Stomach smooth muscle (tissue), 2 donors: ENCODE results near the gene ROGDI.
A peak's percentile ranks its signal among the peaks of the same experiment; 100 is the strongest.

ENCODE experiments used
- H3K27ac ChIP-seq: one replicate; pipeline ENCODE4 v1.7.0; 2013; ENCODE audit warnings: mild to moderate bottlenecking, low read length, inconsistent platforms
- H3K27me3 ChIP-seq, 2 donors: one replicate each; pipeline ENCODE4 v1.7.0; 2013; ENCODE audit warnings: low read length in 2 of 2; ENCODE audit not compliant: insufficient read depth in 2 of 2, control insufficient read depth in 1 of 2
- H3K36me3 ChIP-seq, 2 donors: one replicate each; pipeline ENCODE4 v1.7.0; 2013; ENCODE audit warnings: low read length in 2 of 2; ENCODE audit not compliant: control insufficient read depth in 2 of 2, insufficient read depth in 2 of 2
- H3K4me1 ChIP-seq: one replicate; pipeline ENCODE4 v1.7.0; 2013; ENCODE audit warnings: low read length; ENCODE audit not compliant: control insufficient read depth, insufficient read depth
- H3K4me3 ChIP-seq, 2 donors: one replicate each; pipeline ENCODE4 v1.7.0; 2013; ENCODE audit warnings: low read length in 2 of 2
- H3K9ac ChIP-seq, 2 donors: one replicate each; pipeline ENCODE4 v1.7.0; 2013; ENCODE audit warnings: low read length in 2 of 2, mild to moderate bottlenecking in 1 of 2
- H3K9me3 ChIP-seq, 2 donors: one replicate each; pipeline ENCODE4 v1.7.0; 2013; ENCODE audit warnings: low read length in 2 of 2; ENCODE audit not compliant: control insufficient read depth in 2 of 2
- donor health status: healthy.
- donor health status: Pancreatic carcinoma.

ROGDI gene

GRCh38 chr16:4766875-4767628, 35.4 kb downstream of the ROGDI start, which contains the start of gene ZNF500:
ZNF500 (minus strand) TSS chr16:4767162; CDS start chr16:4765978, 1,184 bp downstream.
- peaks cover 32% of the 10 kb centered on the region for H3K4me1 ChIP-seq
- H3K4me3 ChIP-seq, result peak within 1 kb of the TSS; percentile 74 to 87
- H3K36me3 ChIP-seq, result peaks cover 6 to 15% of the 10 kb centered on the region in 2 donors
- H3K27ac ChIP-seq, result peak within 1 kb of the TSS; percentile 78
- H3K27me3 ChIP-seq, result no peaks in the 10 kb centered on the region
- peak within 1 kb of the TSS; percentile 81 to 92 for H3K9ac ChIP-seq
- no peaks in the 10 kb centered on the region for H3K9me3 ChIP-seq

GRCh38 chr16:4765511-4766474, 36.6 kb downstream of the ROGDI start:
- Histone ChIP-seq H3K4me3 (peak overlapping the region; percentile 74 to 87), H3K4me1 (peaks cover 32% of the 10 kb centered on the region), H3K27ac (no peak overlapping the region), H3K27me3 (no peaks in the 10 kb centered on the region), H3K9ac (peak overlapping the region; percentile 81 to 92), H3K36me3 (peaks cover 7 to 20% of the 10 kb centered on the region in 2 donors), H3K9me3 (no peaks in the 10 kb centered on the region)

- Histone ChIP-seq H3K4me1 (peaks cover 26% of the 10 kb centered on the region), H3K9ac (no peak overlapping the region), H3K27me3 (no peaks in the 10 kb centered on the region), H3K27ac (no peak overlapping the region), H3K36me3 (peaks cover 24 to 36% of the 10 kb centered on the region in 2 donors), H3K9me3 (no peaks in the 10 kb centered on the region), H3K4me3 (no peak overlapping the region)
These were observed 38.6 kb downstream of the ROGDI start for GRCh38 chr16:4763791-4764190.

- Histone ChIP-seq H3K36me3 (peaks cover 30 to 44% of the 10 kb centered on the region in 2 donors), H3K27ac (no peak overlapping the region), H3K9me3 (no peaks in the 10 kb centered on the region), H3K4me3 (no peak overlapping the region), H3K4me1 (peaks cover 17% of the 10 kb centered on the region), H3K27me3 (no peaks in the 10 kb centered on the region), H3K9ac (no peak overlapping the region)
These were observed 40.2 kb downstream of the ROGDI start for GRCh38 chr16:4762205-4762604.

- peaks cover 7% of the 10 kb centered on the region for H3K4me1 ChIP-seq
- no peaks in the 10 kb centered on the region for H3K27me3 ChIP-seq
- no peaks in the 10 kb centered on the region for H3K9me3 ChIP-seq
- H3K9ac ChIP-seq, result no peak overlapping the region
- peaks cover 30 to 50% of the 10 kb centered on the region in 2 donors for H3K36me3 ChIP-seq
- H3K27ac ChIP-seq, result no peak overlapping the region
- no peak overlapping the region for H3K4me3 ChIP-seq
These were observed 42.1 kb downstream of the ROGDI start for GRCh38 chr16:4760221-4760910.

GRCh38 chr16:4755687-4756086, 46.7 kb downstream of the ROGDI start:
- peaks cover 0 to 3% of the 10 kb centered on the region in 2 donors for H3K9me3 ChIP-seq
- H3K27me3 ChIP-seq, result no peaks in the 10 kb centered on the region
- no peak overlapping the region for H3K27ac ChIP-seq
- H3K4me3 ChIP-seq, result no peak overlapping the region
- no peak overlapping the region for H3K9ac ChIP-seq
- H3K4me1 ChIP-seq, result no peaks in the 10 kb centered on the region
- H3K36me3 ChIP-seq, result peaks cover 50 to 62% of the 10 kb centered on the region in 2 donors

GRCh38 chr16:4754865-4755264, 47.6 kb downstream of the ROGDI start:
- Histone ChIP-seq H3K27ac (no peak overlapping the region), H3K9ac (no peak overlapping the region), H3K4me1 (no peaks in the 10 kb centered on the region), H3K36me3 (peaks cover 42 to 53% of the 10 kb centered on the region in 2 donors), H3K4me3 (no peak overlapping the region), H3K9me3 (peaks cover 0 to 3% of the 10 kb centered on the region in 2 donors), H3K27me3 (no peaks in the 10 kb centered on the region)

- Histone ChIP-seq H3K36me3 (peaks cover 30 to 45% of the 10 kb centered on the region in 2 donors), H3K4me1 (no peaks in the 10 kb centered on the region), H3K4me3 (no peak overlapping the region), H3K9me3 (peaks cover 0 to 3% of the 10 kb centered on the region in 2 donors), H3K9ac (no peak overlapping the region), H3K27me3 (no peaks in the 10 kb centered on the region), H3K27ac (no peak overlapping the region)
These were observed 49.2 kb downstream of the ROGDI start for GRCh38 chr16:4753227-4753626.

- Histone ChIP-seq H3K27me3 (no peaks in the 10 kb centered on the region), H3K9me3 (peaks cover 0 to 3% of the 10 kb centered on the region in 2 donors), H3K4me3 (no peak overlapping the region), H3K36me3 (peaks cover 28 to 41% of the 10 kb centered on the region in 2 donors), H3K4me1 (peaks cover under 1% of the 10 kb centered on the region), H3K27ac (no peak overlapping the region), H3K9ac (no peak overlapping the region)
These were observed 49.9 kb downstream of the ROGDI start for GRCh38 chr16:4752351-4753100.

GRCh38 chr16:4750896-4751295, 51.5 kb downstream of the ROGDI start:
- Histone ChIP-seq H3K4me1 (peaks cover 13% of the 10 kb centered on the region), H3K27ac (no peak overlapping the region), H3K9me3 (peaks cover 0 to 3% of the 10 kb centered on the region in 2 donors), H3K36me3 (peaks cover 28 to 39% of the 10 kb centered on the region in 2 donors), H3K4me3 (no peak overlapping the region), H3K27me3 (no peaks in the 10 kb centered on the region), H3K9ac (no peak overlapping the region)
